Measurements from ENCODE around the gene TLCD1.
"Not testable (repeated sequence)": the region's sequence is repeated elsewhere in the genome, so short reads cannot be mapped to it uniquely, and the experiment has no call there.

The TLCD1 gene

DNA sequence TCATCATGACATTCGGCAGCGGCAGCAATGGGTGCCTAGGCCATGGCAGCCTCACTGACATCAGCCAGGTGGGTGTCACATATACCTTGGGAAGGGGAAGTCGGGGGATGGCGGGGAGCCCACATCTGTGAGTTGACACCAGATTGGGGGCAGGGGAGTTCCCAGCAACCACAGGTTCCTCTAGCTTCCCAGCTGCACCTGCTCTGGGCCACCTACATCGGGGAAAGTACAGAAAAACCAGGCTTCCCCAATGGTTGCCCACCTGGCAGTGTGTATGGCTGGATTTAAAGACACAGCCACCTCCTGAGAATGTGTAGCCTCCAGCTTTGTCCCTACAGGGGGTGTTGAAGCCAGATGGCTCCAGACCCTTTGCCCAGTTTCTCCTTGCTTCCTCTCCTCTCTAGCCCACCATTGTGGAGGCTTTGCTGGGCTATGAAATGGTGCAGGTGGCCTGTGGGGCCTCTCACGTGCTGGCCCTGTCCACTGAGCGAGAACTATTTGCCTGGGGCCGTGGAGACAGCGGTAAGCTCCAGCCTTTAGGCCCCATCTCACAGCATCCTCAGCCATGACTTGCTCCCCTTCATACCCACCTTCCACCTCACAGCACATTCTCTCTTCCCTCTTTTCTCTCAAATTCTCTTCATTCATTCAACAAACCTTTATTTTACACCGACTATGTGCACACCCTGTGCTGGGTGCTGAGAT, 12.8 kb upstream of the TLCD1 start:
- Mint-ChIP-seq H3K9me3 (no peaks in the 10 kb centered on the region), H3K27me3 (no peaks in the 10 kb centered on the region), H3K4me1 (peaks cover 15% of the 10 kb centered on the region), H3K27ac (peak overlapping the region; percentile 91), H3K4me3 (peak overlapping the region; percentile 71), H3K36me3 (peaks cover 4% of the 10 kb centered on the region)

DNA sequence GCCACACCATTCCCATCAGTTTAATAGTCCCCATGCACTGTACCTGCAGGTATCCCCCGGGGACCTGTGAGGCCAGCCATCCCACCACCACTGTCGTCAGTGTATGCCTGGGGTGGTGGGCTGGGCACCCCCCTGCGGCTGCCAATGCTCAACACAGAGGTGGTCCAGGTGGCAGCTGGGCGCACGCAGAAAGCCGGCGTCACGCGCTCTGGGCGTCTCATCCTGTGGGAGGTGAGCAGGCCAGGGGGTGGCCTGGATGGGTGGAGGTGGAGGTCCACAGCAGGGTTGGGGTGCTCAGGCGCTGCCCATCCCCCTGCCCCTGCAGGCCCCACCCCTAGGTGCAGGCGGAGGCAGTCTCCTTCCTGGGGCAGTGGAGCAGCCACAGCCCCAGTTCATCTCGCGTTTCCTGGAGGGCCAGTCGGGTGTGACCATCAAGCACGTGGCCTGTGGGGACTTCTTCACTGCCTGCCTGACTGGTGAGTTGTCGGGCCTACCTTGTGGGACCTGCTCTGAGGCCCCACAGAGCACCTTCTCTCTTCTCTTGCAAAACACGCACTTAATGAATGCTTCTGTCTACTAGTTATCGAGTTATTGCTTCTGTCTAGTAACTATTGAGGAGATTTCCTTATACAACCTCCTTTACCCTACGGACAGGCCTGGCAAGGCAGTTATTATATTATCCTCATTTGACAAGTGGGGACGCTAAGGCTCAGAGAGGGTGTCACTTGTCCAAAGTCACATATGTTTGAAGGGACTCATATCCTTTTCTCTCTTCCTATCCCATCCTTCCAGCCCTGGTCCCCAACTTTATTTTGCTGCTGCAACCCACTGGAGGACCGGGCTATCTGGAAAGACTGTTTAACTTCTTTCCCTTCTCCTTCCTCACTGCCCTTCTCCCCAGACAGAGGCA, 12.0 kb upstream of the TLCD1 start:
- no peaks in the 10 kb centered on the region for H3K27me3 Mint-ChIP-seq
- peaks cover 6% of the 10 kb centered on the region for H3K36me3 Mint-ChIP-seq
- no peaks in the 10 kb centered on the region for H3K9me3 Mint-ChIP-seq
- H3K4me1 Mint-ChIP-seq: peaks cover 15% of the 10 kb centered on the region
- H3K4me3 Mint-ChIP-seq: peak overlapping the region; percentile 71
- peak overlapping the region; percentile 91 for H3K27ac Mint-ChIP-seq

DNA sequence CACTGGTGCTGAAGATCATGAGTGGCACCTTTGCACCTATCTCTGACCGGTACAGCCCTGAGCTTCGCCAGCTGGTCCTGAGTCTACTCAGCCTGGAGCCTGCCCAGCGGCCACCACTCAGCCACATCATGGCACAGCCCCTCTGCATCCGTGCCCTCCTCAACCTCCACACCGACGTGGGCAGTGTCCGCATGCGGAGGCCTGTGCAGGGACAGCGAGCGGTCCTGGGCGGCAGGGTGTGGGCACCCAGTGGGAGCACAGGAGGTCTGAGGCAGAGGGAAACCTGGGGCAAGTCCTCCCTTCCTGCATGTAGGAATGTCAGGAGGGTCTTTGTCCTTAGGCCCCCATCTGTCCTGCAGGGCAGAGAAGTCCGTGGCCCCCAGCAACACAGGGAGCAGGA, 11.3 kb upstream of the TLCD1 start:
- no peak overlapping the region for H3K27ac Mint-ChIP-seq
- no peaks in the 10 kb centered on the region for H3K9me3 Mint-ChIP-seq
- H3K27me3 Mint-ChIP-seq: no peaks in the 10 kb centered on the region
- H3K4me1 Mint-ChIP-seq: peaks cover 15% of the 10 kb centered on the region
- peaks cover 6% of the 10 kb centered on the region for H3K36me3 Mint-ChIP-seq
- H3K4me3 Mint-ChIP-seq: no peak overlapping the region

DNA sequence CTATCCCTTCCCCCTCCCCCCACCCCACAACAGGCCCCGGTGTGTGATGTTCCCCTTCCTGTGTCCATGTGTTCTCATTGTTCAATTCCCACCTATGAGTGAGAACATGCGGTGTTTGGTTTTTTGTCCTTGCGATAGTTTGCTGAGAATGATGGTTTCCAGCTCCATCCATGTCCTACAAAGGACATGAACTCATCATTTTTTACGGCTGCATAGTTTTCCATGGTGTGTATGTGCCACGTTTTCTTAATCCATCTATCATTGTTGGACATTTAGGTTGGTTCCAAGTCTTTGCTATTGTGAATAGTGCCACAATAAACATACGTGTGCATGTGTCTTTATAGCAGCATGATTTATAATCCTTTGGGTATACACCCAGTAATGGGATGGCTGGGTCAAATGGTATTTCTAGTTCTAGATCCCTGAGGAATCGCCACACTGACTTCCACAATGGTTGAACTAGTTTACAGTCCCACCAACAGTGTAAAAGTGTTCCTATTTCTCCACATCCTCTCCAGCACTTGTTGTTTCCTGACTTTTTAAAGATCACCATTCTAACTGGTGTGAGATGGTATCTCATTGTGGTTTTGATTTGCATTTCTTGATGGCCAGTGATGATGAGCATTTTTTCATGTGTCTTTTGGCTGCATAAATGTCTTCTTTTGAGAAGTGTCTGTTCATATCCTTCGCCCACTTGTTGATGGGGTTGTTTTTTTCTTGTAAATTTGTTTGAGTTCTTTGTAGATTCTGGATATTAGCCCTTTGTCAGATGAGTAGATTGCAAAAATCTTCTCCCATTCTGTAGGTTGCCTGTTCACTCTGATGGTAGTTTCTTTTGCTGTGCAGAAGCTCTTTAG, 10.1 kb upstream of the TLCD1 start:
- H3K36me3 Mint-ChIP-seq, H3K27ac Mint-ChIP-seq, H3K4me3 Mint-ChIP-seq, H3K9me3 Mint-ChIP-seq, H3K27me3 Mint-ChIP-seq: not testable (repeated sequence)
- peaks cover 15% of the 10 kb centered on the region for H3K4me1 Mint-ChIP-seq

DNA sequence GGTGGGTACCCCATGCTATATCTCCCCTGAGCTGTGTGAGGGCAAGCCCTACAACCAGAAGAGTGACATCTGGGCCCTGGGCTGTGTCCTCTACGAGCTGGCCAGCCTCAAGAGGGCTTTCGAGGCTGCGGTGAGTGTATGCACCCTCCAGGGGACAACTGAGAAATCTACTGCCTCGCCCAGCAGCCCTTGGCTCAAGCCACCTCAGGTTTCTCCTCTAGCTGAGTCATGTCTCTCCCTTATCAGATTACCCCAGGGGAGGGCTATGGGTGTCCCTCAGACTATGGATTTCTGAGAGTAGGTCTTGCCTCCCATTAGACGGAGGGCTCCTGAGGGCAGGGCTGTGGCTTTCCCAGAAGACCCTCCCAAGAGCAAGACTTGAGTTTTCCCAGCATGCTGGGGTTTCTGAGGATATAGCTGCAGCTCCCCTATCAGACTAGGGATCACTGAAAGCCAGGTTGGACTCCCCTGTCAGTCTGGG, 9.2 kb upstream of the TLCD1 start:
- Mint-ChIP-seq H3K27me3 (no peaks in the 10 kb centered on the region), H3K36me3 (peaks cover 6% of the 10 kb centered on the region), H3K27ac (no peak overlapping the region), H3K4me3 (no peak overlapping the region), H3K9me3 (no peaks in the 10 kb centered on the region), H3K4me1 (peaks cover 15% of the 10 kb centered on the region)

DNA sequence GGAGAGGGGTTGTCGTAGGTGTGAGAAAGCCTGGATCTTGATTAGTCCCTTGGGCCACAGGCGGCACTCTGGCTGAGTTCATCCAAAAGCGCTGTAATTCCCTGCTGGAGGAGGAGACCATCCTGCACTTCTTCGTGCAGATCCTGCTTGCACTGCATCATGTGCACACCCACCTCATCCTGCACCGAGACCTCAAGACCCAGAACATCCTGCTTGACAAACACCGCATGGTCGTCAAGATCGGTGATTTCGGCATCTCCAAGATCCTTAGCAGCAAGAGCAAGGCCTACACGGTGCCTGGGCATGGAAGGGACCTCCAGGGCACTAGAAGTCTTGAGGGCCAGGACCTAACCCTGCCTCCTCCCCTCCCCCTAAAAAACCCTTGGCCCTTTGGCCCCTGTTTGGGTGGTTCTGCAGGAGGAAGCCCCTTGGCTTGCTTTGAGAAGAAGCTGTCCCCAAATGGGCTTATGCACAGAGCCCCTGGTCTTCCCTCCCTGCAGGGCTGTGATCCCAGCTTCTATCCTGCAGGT, 8.7 kb upstream of the TLCD1 start:
- Mint-ChIP-seq H3K27me3 (no peaks in the 10 kb centered on the region), H3K36me3 (peaks cover 6% of the 10 kb centered on the region), H3K27ac (no peak overlapping the region), H3K4me3 (no peak overlapping the region), H3K4me1 (peaks cover 17% of the 10 kb centered on the region), H3K9me3 (no peaks in the 10 kb centered on the region)

DNA sequence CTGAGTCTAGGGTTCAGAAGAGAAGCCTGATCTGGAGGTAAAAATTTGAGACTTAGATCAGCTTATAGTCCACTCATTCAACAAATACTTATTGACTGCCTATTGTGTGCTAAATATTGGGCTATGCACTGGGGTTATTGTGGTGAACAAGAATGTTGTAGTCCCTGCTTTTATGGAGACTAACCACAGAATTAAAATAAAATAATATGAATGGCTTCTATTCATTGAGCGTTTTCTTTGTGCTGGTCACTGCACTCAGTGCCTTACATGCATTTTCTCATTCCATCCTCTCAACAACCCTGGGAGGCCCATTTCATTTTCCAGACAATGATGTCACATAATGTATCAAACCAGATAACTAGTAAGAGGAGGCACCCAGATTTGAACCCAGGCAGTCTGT, 7.3 kb upstream of the TLCD1 start:
- peaks cover 15% of the 10 kb centered on the region for H3K4me1 Mint-ChIP-seq
- H3K4me3 Mint-ChIP-seq: no peak overlapping the region
- H3K9me3 Mint-ChIP-seq: no peaks in the 10 kb centered on the region
- peaks cover 4% of the 10 kb centered on the region for H3K36me3 Mint-ChIP-seq
- no peaks in the 10 kb centered on the region for H3K27me3 Mint-ChIP-seq
- H3K27ac Mint-ChIP-seq: no peak overlapping the region

DNA sequence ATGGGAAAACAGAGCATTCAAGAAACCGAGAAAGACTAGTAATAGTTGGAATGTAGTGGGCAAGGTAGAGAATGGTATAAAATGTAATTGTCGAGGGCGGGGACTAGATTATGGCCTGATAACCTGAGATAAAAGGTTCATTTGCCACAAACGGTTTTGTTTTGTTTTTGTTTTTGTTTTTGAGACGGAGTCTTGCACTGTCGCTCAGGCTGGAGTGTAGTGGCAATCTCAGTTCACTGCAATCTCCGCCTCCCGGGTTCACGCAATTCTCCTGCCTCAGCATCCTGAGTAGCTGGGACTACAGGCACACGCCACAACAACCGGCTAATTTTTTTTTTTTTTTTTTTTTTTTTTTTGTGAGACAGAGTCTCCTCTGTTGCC, 3.9 kb upstream of the TLCD1 start:
- no peak overlapping the region for H3K4me3 Mint-ChIP-seq
- H3K36me3 Mint-ChIP-seq: peaks cover 10% of the 10 kb centered on the region
- peak overlapping the region; percentile 68 for H3K27ac Mint-ChIP-seq
- H3K27me3 Mint-ChIP-seq: no peaks in the 10 kb centered on the region
- no peaks in the 10 kb centered on the region for H3K9me3 Mint-ChIP-seq
- H3K4me1 Mint-ChIP-seq: peaks cover 21% of the 10 kb centered on the region

DNA sequence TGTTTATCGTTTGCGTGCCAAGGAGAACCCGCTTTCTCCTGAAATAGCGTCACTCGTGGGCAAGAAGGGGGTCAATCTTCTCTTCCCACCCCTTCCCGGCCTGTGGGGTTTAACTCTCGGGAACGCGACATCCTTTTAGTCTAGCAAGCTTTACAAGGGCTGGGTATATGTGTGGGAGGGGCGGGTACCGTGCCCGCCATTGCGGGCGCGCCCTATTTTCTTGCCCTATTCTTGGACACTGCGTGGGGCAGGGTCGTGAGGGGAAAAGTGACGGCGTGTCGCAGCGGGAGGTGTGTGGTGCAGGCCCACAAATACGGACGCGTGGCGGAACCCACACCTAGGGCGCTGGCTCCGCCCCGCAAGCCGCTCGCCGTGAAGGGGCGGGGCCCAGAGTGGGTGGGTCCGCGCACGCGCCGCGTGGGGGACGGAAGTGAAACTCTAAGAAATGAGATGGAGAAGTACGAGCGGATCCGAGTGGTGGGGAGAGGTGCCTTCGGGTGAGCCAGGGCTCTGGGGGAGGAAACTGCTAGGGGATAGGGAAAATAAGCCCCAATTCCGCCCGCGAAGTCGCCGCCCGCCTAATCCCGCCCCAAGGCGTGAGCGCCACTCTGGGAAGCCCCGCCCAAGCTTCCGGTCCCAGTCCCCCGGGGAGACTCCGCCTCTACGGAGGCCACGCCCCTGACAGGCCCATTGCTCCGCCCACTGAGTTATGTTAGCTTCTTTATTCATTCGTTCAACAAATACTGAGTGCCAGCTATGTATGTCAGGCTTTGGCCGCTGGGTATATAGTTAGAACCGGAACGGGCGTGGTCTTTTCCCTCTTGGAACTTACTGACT, 2.5 kb upstream of the TLCD1 start, which contains the start of gene NEK8:
NEK8 (plus strand) TSS at position 425 of the 837 bp plus-strand sequence; CDS start at position 451, 26 bp downstream.
- no peaks in the 10 kb centered on the region for H3K9me3 Mint-ChIP-seq

DNA sequence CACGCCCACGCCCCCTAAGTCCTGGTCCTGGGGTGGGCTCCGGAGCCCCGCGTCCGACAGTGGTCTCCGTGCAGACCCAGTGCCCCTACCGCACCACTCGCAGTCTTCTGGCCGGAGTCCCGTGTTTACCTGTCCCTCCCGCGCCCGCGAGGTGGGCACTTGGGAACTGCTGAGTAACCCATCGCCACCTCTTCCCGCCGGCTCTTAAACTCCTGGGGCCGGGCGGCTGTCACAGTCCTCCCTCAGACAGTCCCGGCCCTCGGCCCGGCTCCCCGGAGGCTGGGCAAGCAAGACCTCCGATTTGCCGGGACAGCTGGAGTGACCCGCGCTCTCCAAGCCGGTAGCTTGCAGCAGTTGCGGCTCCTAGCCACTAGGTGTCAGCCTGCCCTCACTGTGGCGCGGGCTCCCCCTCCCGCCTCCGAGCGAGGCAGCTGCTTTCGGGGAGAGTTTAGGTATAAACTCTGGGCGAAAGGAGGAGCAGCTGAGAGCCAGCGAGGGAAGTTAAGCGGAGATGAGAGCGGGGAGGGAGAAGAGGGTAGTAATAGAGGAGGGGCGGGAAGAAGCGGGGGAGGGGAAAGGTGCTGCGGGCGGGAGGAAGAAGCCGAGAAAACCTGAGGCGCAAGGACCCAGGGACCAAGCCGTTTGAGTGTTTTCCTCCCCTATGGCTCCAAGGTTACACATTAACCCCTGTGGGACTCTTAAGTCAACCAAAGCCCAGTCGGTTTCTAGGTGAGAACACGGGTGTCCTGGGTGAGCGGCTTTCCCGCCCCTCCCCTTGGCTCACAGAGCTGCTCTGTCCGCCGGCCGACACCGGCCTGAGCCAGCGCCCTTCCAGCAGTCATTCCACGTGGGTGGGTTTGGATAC, 826 bp upstream of the TLCD1 start:
- Mint-ChIP-seq H3K27me3 (no peaks in the 10 kb centered on the region), H3K4me1 (peaks cover 48% of the 10 kb centered on the region), H3K27ac (peak overlapping the region; percentile 99), H3K36me3 (peaks cover 21% of the 10 kb centered on the region), H3K9me3 (no peaks in the 10 kb centered on the region), H3K4me3 (peak overlapping the region; percentile 95)

More for the DNA sequence above, 2.5 kb upstream of the TLCD1 start, which contains the start of gene NEK8:
- Mint-ChIP-seq H3K36me3 (peaks cover 16% of the 10 kb centered on the region), H3K4me3 (peak within 1 kb of the TSS; percentile 95), H3K4me1 (peaks cover 35% of the 10 kb centered on the region), H3K27me3 (no peaks in the 10 kb centered on the region), H3K27ac (peak within 1 kb of the TSS; percentile 99)

DNA sequence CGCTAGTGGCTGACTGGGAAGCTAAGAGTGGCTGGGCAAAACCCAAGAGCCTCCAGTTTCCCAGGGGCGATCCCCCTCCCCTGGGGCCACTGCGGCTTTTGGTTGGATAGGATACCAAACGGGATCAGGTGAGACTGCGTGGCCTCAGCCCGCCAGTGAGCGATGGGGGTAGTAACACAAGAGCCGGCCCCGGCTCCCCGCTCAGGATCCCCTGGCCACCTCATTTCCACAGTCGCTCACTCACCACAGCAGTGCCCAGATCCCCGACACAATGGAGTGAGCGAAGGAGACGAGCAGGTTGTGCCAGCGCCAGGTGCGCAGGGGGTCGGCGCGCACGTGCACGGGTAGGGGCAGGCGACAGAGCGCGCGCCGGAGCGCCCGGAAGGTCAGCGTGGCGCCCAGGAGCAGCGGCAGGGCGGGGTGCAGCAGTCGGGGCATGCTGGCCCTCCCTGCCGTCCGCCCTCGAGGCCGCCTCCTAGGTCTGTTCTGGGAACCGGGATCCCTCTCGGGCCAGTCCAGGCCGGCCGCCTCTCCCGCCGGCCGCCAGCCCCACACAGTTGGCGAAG, 290 bp downstream of the TLCD1 start:
- Mint-ChIP-seq H3K36me3 (peaks cover 30% of the 10 kb centered on the region), H3K27me3 (no peaks in the 10 kb centered on the region), H3K4me3 (peak overlapping the region; percentile 95)

DNA sequence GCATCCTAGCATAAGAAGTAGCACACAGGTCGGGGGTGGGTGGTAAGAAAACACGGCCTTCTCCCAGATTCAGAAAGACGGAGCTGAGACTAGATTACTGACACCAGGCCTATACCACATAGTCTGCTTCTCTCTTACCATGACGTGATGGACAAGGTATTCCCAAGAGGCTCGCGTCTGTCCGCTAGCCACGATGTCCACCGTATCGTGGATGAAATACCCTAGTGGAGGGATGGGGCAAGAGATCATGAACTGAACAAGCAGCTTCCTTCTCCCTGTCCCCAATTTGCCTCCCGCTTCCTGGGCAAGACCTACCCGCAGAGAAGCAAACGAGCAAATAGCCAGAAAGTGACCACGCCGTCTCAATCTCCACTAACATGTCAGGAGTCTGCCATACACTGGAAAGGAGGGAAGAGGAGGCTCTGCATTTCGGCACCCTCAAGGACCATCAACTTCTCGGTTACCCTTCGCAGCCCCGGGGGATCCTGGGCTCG, 820 bp downstream of the TLCD1 start:
- peak overlapping the region; percentile 95 for H3K4me3 Mint-ChIP-seq
- H3K27ac Mint-ChIP-seq: peak overlapping the region; percentile 86
- no peaks in the 10 kb centered on the region for H3K9me3 Mint-ChIP-seq
- H3K27me3 Mint-ChIP-seq: no peaks in the 10 kb centered on the region
- H3K4me1 Mint-ChIP-seq: peaks cover 48% of the 10 kb centered on the region
- peaks cover 35% of the 10 kb centered on the region for H3K36me3 Mint-ChIP-seq

More for the DNA sequence above, 290 bp downstream of the TLCD1 start:
- Mint-ChIP-seq H3K27ac (peak overlapping the region; percentile 86), H3K4me1 (peaks cover 48% of the 10 kb centered on the region), H3K9me3 (no peaks in the 10 kb centered on the region)

DNA sequence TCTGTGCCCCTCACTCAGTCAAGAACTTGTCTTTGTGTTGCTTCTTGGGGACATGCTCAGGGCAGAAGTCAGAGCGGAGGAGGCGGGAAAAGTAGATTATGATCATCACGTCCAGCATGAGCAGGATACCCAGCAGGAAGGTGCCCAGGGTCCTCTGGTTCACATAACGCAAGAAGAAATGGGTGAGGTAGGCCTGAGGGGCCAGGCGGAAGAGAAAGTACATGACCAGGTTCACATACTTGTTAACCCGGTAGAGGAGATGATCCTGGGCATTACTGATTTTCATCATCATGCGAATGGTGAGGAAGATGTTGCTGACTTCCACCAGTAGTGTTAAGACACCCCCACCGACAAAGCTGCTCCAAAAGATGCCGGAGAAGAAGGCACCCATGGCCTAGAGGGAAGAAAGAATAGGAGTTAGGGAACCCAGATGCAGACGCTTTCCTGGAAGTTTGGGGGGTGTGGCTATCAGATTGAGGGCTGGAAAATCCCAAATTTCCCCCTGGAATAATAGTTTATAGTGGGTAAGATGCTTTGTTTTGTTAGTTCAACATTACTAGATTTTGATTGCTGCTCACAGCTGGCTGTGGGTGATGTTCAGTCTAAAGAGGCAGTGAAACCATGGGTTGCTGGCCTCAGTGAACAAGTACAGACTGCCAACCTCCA, 1.4 kb downstream of the TLCD1 start:
- peak overlapping the region; percentile 95 for H3K4me3 Mint-ChIP-seq
- no peaks in the 10 kb centered on the region for H3K27me3 Mint-ChIP-seq
- H3K36me3 Mint-ChIP-seq: peaks cover 40% of the 10 kb centered on the region
- no peaks in the 10 kb centered on the region for H3K9me3 Mint-ChIP-seq
- H3K4me1 Mint-ChIP-seq: peaks cover 45% of the 10 kb centered on the region
- H3K27ac Mint-ChIP-seq: peak overlapping the region; percentile 86
